Activated CD8-positive, alpha-beta memory T cell treated with anti-CD3 and anti-CD28 coated beads, Interleukin-2, amount 50 U/mL, for 24 hours (primary cell): ENCODE measurements around the gene CLN6.
"Not testable (repeated sequence)": the region's sequence is repeated elsewhere in the genome, so short reads cannot be mapped to it uniquely, and the experiment has no call there.

Experiments used
- DNase-seq: peaks from one replicate; pipeline ENCODE4 v3.0.0-alpha.2; 2020; ENCODE audit errors: extremely low read depth

CLN6 gene

GRCh38 chr15:68206711-68207151, 22.8 kb downstream of the CLN6 start:
- no peak for DNase-seq

DNA sequence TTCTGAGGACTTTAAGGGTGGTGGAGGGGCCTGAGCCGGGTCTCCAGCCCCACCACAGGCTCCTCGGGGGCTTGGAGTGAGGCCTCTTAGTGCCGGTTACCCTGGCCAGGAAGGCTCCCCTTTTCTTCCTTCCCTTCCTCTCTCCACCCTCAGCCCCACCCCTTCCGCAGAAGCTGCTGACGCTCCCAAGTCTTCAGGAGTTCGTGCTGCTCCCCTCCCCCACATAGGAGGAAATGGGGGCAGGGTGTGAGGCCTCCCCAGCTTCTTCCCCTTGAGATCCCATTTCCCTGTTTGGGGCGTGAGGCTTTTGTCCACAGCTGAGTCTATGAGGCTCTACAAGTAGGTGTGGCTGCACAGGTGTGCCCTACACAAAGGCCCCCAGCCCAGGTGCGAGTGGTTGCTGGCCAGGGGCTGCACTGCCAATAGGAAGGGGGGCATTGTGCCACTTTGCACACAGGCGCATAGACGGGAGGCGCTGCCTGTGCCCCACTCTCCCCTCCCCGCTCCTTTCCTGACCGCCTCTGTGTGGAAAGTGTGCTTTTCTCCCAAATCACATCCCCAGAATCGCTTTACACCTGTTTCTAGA, 23.5 kb downstream of the CLN6 start:
- no peak for DNase-seq

- DNase-seq, result no peak
These were observed 24.0 kb downstream of the CLN6 start for GRCh38 chr15:68205558-68205944.

- DNase-seq, result no peak
These were observed 24.6 kb downstream of the CLN6 start, which contains the start of gene CALML4 for GRCh38 chr15:68204776-68205557. CALML4 (minus strand) TSS chr15:68205332; CDS start chr15:68205247, 85 bp downstream.

GRCh38 chr15:68204361-68204760, 25.2 kb downstream of the CLN6 start:
- no peak for DNase-seq

GRCh38 chr15:68203956-68204355, 25.6 kb downstream of the CLN6 start:
- DNase-seq, result no peak

DNA sequence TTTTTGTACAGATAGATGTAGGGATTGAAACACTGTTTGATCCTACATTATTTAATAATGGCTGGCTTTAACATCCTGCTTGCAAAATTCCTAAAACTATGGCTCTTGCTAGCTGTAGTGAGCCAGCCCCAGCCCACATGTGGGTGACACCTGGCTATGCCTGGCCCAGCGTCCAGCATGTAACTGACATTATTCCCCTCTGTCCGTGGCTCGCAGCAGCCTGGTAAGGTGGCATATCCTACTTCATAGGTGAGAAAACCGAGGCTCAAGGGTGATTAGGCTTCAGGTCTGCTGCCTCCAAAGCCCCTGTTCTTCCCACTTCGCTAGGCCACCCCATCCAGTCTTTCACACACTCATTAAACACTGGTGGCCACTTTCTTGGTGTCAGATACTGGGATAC, 26.0 kb downstream of the CLN6 start:
- no peak for DNase-seq

DNA sequence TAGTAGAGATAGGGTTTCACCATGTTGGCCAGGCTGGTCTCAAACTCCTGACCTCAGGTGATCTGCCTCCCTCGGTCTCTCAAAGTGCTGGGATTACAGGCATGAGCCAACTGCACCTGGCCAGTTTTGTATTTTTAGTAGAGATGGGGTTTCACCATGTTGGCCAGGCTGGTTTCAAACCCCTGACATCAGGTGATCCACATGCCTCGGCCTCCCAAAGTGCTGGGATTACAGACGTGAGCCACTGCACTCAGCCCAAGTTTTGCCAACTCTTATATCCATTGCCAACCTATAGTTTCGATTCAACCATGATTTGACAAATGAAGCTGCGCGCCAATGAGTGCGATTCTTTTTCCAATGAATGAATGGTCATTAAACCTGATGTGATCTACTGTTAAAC, 26.5 kb downstream of the CLN6 start:
- DNase-seq, result not testable (repeated sequence)

- no peak for DNase-seq
These were observed 27.7 kb downstream of the CLN6 start for GRCh38 chr15:68201879-68202261.

DNA sequence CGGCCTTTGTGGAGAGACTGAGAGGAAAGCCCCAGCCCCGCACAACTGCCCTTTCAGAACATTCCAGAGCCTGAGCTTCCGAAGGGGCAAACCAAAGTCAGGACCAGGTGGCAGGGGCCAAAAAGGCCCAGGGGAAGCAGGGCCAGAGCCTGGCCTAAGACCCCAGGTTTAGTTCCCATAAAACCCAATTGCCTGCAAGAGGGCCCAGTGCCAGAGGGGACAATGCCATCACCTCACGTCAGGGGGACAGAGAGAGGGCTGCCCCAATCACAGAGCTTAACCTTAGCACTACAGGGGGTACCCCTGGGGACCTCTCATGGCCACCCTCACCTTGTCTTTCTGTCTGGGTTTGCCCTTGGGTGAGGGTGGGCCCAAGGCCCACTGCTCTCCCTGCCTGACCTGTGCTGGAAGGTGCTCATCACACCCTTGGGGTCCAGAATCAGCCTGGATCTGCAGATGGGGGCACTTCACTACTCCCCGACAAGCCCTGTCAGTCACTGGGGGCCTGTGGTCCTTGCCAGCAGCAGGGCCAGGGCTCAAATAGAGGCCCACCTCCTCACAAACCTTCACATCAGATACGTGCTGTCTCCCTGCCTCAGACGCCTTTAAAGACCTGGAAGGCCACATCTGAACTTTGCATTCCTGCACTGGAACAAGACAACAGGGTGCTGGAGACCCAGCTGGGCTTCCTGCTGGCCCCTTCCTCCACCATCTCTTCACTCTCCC, 28.2 kb downstream of the CLN6 start:
- no peak for DNase-seq

GRCh38 chr15:68200016-68200861, 29.3 kb downstream of the CLN6 start:
- DNase-seq, result no peak

DNA sequence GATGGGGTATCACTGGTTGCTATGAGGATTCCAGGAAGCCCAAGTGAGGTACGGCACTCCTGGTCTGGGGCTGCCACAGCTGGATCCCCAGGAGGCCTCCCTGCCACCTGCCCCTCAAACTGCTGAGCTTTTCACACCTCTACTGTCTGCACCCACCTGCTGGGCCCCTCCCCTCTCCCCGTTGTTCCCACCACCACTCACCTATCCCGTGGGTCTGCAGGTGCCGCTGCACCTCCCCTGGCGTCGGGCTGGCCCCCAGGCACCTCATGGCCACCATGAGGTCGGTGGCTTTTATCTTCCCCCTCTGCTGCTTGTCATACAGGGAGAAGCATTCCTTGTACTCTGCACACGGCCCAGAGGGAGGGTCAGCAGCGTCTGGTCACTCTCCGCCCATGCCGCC, 30.2 kb downstream of the CLN6 start:
- no peak for DNase-seq

GRCh38 chr15:68197661-68198437, 31.7 kb downstream of the CLN6 start:
- no peak for DNase-seq

DNA sequence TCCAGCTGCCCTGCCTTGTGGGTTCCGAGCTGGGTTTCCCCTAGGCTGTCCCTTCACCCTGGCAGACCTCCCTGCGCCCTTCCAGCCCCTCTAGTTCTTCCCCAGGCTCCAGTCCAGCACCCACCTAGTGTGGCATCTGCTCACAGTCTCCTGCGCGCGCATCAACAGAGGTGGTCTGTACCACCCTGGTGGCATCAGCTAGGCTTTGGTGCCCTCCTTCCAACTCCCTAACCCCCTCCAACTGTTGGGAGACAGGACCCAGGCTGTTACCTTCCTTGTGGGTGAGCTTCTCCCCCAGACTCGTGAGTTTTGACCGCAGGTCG, 32.4 kb downstream of the CLN6 start:
- DNase-seq, result no peak

GRCh38 chr15:68196445-68197169, 32.9 kb downstream of the CLN6 start:
- no peak for DNase-seq

DNA sequence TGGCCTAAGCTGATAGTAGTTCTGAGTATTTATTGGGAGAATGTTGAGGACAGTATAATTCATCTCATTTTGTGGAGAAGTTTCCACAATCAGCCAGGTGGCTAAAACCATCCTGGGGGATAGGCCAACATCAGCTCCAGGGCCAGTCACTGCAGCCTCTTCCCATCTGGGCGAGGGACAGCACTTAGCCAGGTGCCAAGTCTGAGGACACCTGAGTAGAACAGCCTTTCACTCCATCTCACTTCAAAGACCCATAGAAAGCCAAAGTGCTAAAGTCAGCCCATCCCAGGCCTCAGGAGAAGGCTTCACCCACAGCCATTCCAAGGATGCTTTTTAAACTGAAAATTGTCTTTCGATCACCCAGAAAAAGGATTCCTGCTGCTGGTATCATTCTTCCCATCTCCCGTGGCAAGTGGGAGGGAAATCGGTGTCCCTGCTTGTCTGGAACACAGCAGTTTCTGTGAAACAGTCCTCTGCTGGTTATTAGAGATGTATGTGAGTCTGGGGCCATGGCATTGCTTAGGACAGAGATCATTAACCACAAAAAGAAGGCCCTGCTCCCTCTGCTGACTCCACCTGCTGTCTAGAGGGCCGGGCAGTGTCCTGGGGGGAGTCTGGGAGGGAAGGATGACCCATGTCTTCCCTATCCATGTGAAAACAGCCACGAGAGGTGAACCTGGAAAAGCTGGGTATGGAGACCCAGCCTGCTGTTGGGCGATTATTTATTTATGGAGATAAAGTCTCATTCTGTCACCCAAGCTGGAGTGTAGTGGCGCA, 34.0 kb downstream of the CLN6 start:
- DNase-seq, result no peak

- no peak for DNase-seq
These were observed 36.6 kb downstream of the CLN6 start for GRCh38 chr15:68192804-68193486.

- no peak for DNase-seq
These were observed 37.4 kb downstream of the CLN6 start for GRCh38 chr15:68192117-68192516.

DNA sequence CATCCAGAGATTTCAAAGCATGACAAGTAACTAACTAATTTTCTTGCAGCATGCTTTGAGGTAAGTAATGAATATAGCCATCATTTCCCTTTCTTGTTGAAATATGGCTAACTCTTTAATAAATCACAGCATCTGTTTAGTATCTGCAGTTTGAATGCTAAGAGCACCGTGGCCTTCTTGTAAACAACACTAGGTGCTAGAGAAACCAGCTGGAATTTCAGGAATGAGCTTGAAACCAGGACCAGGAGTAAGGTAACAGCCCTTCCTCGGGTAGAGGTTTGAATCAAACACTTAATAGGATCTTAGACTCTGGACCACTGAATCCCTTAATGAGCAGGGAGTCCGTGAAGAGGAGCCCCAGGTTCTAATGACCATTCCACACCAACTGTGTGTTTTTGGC, 38.0 kb downstream of the CLN6 start:
- no peak for DNase-seq
